ENCODE measurements around the gene ZBTB7C.

DNA sequence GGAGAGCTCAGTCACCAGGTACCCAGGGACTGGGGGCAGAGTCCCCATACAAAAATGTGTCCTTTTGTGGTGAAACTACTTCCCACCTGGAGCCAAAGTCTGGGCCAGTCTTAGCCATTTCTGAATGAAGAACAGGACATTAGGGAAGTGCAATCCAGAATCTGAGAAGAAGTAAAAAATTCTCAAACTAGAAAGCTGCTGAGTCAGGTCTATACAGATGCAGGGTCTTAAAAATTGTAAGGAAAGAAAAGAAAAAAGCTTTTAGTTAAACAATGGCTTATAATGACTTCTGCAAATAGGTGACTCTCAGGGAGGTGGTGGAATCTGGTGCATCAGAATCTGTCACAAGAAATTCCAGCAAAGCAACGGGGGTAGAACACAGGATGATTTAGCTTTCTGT, 13.5 kb downstream of the ZBTB7C start:
- TF ChIP-seq, protein P1, sequence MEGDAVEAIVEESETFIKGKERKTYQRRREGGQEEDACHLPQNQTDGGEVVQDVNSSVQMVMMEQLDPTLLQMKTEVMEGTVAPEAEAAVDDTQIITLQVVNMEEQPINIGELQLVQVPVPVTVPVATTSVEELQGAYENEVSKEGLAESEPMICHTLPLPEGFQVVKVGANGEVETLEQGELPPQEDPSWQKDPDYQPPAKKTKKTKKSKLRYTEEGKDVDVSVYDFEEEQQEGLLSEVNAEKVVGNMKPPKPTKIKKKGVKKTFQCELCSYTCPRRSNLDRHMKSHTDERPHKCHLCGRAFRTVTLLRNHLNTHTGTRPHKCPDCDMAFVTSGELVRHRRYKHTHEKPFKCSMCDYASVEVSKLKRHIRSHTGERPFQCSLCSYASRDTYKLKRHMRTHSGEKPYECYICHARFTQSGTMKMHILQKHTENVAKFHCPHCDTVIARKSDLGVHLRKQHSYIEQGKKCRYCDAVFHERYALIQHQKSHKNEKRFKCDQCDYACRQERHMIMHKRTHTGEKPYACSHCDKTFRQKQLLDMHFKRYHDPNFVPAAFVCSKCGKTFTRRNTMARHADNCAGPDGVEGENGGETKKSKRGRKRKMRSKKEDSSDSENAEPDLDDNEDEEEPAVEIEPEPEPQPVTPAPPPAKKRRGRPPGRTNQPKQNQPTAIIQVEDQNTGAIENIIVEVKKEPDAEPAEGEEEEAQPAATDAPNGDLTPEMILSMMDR (IDR thresholded peaks at IDR 0.05): no peak
- no peak for TF ChIP-seq POLR2A (IDR thresholded peaks at IDR 0.05)
- TF ChIP-seq EP300 (IDR thresholded peaks at IDR 0.05): no peak
